ENCODE measurements around the gene NUF2. TPM values are rescaled to one million over a fixed set of nuclear protein-coding genes. Genes with fewer than 3 reads are reported as not detected.

NUF2 gene
- 33.8 and 40.0 TPM in 2 replicates for total RNA-seq (2022)
- percentile 78 among the genes with signal in this experiment for Bru-seq, nascent RNA
- BruChase-seq, experiment 1, labeled RNA remaining after a 2-hour chase = percentile 85 among the genes with signal in this experiment
- BruChase-seq, experiment 2, labeled RNA remaining after a 6-hour chase = percentile 74 among the genes with signal in this experiment
- long read RNA-seq, transcript NUF2-202 (14 exons, 1,842 nt) = minor isoform, 25 of 98 reads
- long read RNA-seq, transcript NUF2-201 (14 exons, 1,969 nt) = major isoform, 57 of 98 reads
- long read RNA-seq, partial matches to known transcripts = 2 of 98 reads
- long read RNA-seq, other reads (novel, unspliced or antisense) = 13 of 98 reads

DNA sequence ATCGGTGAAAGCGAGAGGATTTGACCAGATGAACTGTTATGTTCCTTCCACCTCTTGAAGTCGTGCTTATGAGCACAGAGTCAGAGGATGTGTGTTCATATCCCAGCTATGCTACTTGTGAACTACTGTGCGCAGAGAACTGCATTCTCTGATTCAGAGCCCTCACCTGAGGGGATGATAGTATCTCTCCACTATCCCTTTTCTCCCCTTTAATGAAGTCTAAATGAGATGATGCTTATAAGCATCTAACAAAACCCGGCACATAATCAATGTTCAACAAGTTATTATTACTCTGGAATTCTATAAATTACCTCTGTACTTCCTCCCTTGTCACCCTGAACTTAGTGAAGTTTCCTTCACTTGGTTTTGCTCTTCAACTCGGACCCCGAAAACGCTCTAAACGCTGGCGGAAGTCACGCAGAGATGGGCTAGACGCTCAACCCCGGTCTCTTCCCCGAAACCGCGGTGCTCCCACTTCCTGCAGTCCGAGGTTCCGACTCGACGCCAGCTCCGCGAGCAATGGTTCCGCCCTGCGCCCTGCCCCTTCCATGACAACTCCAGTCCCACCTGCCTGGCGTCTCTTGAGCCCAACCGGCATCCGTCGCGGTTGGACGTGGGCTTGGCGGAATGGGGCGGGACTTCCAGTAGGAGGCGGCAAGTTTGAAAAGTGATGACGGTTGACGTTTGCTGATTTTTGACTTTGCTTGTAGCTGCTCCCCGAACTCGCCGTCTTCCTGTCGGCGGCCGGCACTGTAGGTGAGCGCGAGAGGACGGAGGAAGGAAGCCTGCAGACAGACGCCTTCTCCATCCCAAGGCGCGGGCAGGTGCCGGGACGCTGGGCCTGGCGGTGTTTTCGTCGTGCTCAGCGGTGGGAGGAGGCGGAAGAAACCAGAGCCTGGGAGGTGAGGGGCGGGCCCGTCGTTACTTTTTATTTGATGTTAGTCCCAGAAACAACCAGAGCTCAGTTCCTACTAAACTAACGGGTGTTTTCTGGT lies at the start of gene NUF2:
NUF2 (plus strand) TSS at position 644 of the 995 bp plus-strand sequence. CDS start 4,098 bp downstream, outside the sequence.
- peak within 1 kb of the TSS; percentile 79 for H3K4me3 ChIP-seq (ENCODE audit: low read depth, low read length)
- POLR2A ChIA-PET = interaction anchor here (0.6 kb wide), 1 partner anchor 9 kb away, joined by 3 read pairs; no protein-coding TSS in a partner anchor
- no peaks in the 10 kb centered on the region for H3K36me3 ChIP-seq (ENCODE audit: control insufficient read depth, insufficient read depth, low read length)
- H3K4me1 Mint-ChIP-seq (ENCODE audit: low read depth, unreplicated experiment) = peaks cover 11% of the 10 kb centered on the region
- BruUV-seq (replicated peaks) = TSS peak; percentile 86
- intact Hi-C loops (cut with micrococcal nuclease; ENCODE audit: unreplicated experiment) = no loop called here
- TF ChIP-seq, protein P1, sequence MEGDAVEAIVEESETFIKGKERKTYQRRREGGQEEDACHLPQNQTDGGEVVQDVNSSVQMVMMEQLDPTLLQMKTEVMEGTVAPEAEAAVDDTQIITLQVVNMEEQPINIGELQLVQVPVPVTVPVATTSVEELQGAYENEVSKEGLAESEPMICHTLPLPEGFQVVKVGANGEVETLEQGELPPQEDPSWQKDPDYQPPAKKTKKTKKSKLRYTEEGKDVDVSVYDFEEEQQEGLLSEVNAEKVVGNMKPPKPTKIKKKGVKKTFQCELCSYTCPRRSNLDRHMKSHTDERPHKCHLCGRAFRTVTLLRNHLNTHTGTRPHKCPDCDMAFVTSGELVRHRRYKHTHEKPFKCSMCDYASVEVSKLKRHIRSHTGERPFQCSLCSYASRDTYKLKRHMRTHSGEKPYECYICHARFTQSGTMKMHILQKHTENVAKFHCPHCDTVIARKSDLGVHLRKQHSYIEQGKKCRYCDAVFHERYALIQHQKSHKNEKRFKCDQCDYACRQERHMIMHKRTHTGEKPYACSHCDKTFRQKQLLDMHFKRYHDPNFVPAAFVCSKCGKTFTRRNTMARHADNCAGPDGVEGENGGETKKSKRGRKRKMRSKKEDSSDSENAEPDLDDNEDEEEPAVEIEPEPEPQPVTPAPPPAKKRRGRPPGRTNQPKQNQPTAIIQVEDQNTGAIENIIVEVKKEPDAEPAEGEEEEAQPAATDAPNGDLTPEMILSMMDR (IDR thresholded peaks at IDR 0.05; ENCODE audit: insufficient read depth in 1 of 2, low read depth in 1 of 2, low read length in 1 of 2, severe bottlenecking in 1 of 2, unreplicated experiment in 1 of 2) = no peak
- H3K27me3 Mint-ChIP-seq (ENCODE audit: insufficient read depth, unreplicated experiment) = no peaks in the 10 kb centered on the region
- H3K27me3 ChIP-seq (replicated peaks; ENCODE audit: control insufficient read depth, insufficient read depth, low read length) = no peaks in the 10 kb centered on the region
- peak; percentile 97 to 98 for DNase-seq
- no peaks in the 10 kb centered on the region for H3K9me3 Mint-ChIP-seq (ENCODE audit: unreplicated experiment)
- H3K9me3 ChIP-seq = no peaks in the 10 kb centered on the region
- peak within 1 kb of the TSS; percentile 86 for H3K4me3 Mint-ChIP-seq (ENCODE audit: unreplicated experiment)
- peaks cover 6% of the 10 kb centered on the region; the same call in 1 of the 2 replicates for H3K4me1 ChIP-seq
- peak within 1 kb of the TSS; percentile 94 for H3K27ac Mint-ChIP-seq (ENCODE audit: unreplicated experiment)
- CTCF ChIA-PET = interaction anchor here (0.6 kb wide), 3 partner anchors 467 to 1798 kb away, joined by 3 to 8 read pairs (median 3); no protein-coding TSS in a partner anchor
- peaks cover 13% of the 10 kb centered on the region for H3K36me3 Mint-ChIP-seq (ENCODE audit: insufficient read depth, unreplicated experiment)

DNA sequence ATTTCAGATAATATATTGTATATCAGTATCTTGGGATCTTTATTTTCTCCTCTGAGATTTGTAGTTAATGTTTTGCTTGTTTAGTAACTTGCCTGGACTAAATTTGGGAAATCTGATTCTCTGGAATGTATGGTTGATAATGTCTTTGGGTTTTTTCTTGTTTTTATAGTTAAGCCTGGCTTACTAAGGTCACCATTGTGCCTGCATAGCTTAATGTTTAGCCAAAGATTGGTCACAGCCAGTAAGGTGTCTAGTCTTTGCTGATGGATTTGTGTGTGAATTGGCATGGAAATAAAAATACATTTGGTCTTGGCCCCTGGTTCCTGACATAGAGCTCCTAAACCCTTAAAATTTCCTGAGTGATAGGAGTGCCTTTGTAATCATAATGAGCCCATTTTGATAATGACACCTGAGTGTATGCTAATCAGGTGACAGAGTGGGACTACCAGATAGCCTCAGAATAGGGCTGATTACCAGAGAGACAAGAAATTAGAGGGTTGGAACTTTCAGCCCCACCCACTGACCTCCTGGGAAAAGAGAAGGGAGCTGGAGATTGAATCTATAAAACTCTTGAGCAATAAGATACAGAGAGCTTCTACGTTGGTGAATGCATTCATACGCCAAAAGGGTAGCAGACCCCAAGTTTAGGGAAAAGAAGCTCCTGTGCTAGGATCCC lies 47.9 kb upstream of the NUF2 start:
- Histone ChIP-seq H3K4me3 (ENCODE audit: low read depth, low read length) (no peak overlapping the region), H3K36me3 (ENCODE audit: control insufficient read depth, insufficient read depth, low read length) (no peaks in the 10 kb centered on the region), H3K9me3 (0 out of 2 replicates have a peak, but pooled peaks cover 3% of the 10 kb centered on the region), H3K27me3 (replicated peaks; ENCODE audit: control insufficient read depth, insufficient read depth, low read length) (no peaks in the 10 kb centered on the region), H3K4me1 (peaks cover 4% of the 10 kb centered on the region; the same call in 1 of the 2 replicates)
- Mint-ChIP-seq H3K36me3 (ENCODE audit: insufficient read depth, unreplicated experiment) (no peaks in the 10 kb centered on the region), H3K27ac (ENCODE audit: unreplicated experiment) (no peak overlapping the region), H3K27me3 (ENCODE audit: insufficient read depth, unreplicated experiment) (no peaks in the 10 kb centered on the region), H3K9me3 (ENCODE audit: unreplicated experiment) (peaks cover 4% of the 10 kb centered on the region), H3K4me3 (ENCODE audit: unreplicated experiment) (no peak overlapping the region), H3K4me1 (ENCODE audit: low read depth, unreplicated experiment) (peaks cover 8% of the 10 kb centered on the region)
- no peak for DNase-seq
- TF ChIP-seq, protein P1 (IDR thresholded peaks at IDR 0.05; ENCODE audit: insufficient read depth in 1 of 2, low read depth in 1 of 2, low read length in 1 of 2, severe bottlenecking in 1 of 2, unreplicated experiment in 1 of 2) = no peak
- ChIA-PET CTCF (no interaction called here), POLR2A (no interaction called here)
- intact Hi-C loops (cut with micrococcal nuclease; ENCODE audit: unreplicated experiment) = no loop called here
- no TSS peak for BruUV-seq (replicated peaks)
